Measurements from ENCODE around the gene RTTN.

The RTTN gene

GRCh38 chr18:69996417-69996816 is 209.1 kb downstream of the RTTN start:
- H3K4me3 ChIP-seq (ENCODE audit: low read depth, low read length): no peak overlapping the region
- no peak for DNase-seq (ENCODE audit: low read depth)
- no peak for TF ChIP-seq CTCF (IDR thresholded peaks at IDR 0.05; ENCODE audit: control insufficient read depth, extremely low read depth, insufficient read depth)

- H3K4me3 ChIP-seq (ENCODE audit: low read depth, low read length): no peak overlapping the region
- no peak for DNase-seq (ENCODE audit: low read depth)
- TF ChIP-seq CTCF (IDR thresholded peaks at IDR 0.05; ENCODE audit: control insufficient read depth, extremely low read depth, insufficient read depth): no peak
Observed at GRCh38 chr18:69995774-69996173, 209.7 kb downstream of the RTTN start.

- H3K4me3 ChIP-seq (ENCODE audit: low read depth, low read length): no peak overlapping the region
- no peak for TF ChIP-seq CTCF (IDR thresholded peaks at IDR 0.05; ENCODE audit: control insufficient read depth, extremely low read depth, insufficient read depth)
- no peak for DNase-seq (ENCODE audit: low read depth)
Observed at GRCh38 chr18:69992776-69993175, 212.7 kb downstream of the RTTN start.

- no peak overlapping the region for H3K4me3 ChIP-seq (ENCODE audit: low read depth, low read length)
- no peak for TF ChIP-seq CTCF (IDR thresholded peaks at IDR 0.05; ENCODE audit: control insufficient read depth, extremely low read depth, insufficient read depth)
- no peak for DNase-seq (ENCODE audit: low read depth)
Observed at GRCh38 chr18:69987870-69988269, 217.6 kb downstream of the RTTN start.

- H3K4me3 ChIP-seq (ENCODE audit: low read depth, low read length): no peak overlapping the region
- no peak for TF ChIP-seq CTCF (IDR thresholded peaks at IDR 0.05; ENCODE audit: control insufficient read depth, extremely low read depth, insufficient read depth)
- DNase-seq (ENCODE audit: low read depth): no peak
Observed at GRCh38 chr18:69985239-69985638, 220.2 kb downstream of the RTTN start.

- TF ChIP-seq CTCF (IDR thresholded peaks at IDR 0.05; ENCODE audit: control insufficient read depth, extremely low read depth, insufficient read depth): no peak
- no peak overlapping the region for H3K4me3 ChIP-seq (ENCODE audit: low read depth, low read length)
- DNase-seq (ENCODE audit: low read depth): no peak
Observed at GRCh38 chr18:69982417-69982816, 223.1 kb downstream of the RTTN start.

GRCh38 chr18:69981948-69982347 is 223.5 kb downstream of the RTTN start:
- DNase-seq (ENCODE audit: low read depth): no peak
- no peak for TF ChIP-seq CTCF (IDR thresholded peaks at IDR 0.05; ENCODE audit: control insufficient read depth, extremely low read depth, insufficient read depth)

More at GRCh38 chr18:69981948-69982347, 223.5 kb downstream of the RTTN start:
- H3K4me3 ChIP-seq (ENCODE audit: low read depth, low read length): no peak overlapping the region
